Naive B cell (primary cell): ENCODE data around the gene HEMK1. TPM values are rescaled to one million over a fixed set of nuclear protein-coding genes. Genes with fewer than 3 reads are reported as not detected.

ENCODE experiments used
- ATAC-seq, 2 donors: fragments of 150-1000 bp; cut with Tn5 transposase; 2 replicates each; pipeline ENCODE4 v1.10.0; 2021; ENCODE audit warnings: low read depth in 2 of 2, mild to moderate bottlenecking in 2 of 2, moderate library complexity in 2 of 2
- DNase-seq: peaks from one replicate; pipeline ENCODE4 v3.0.0; 2022
- H3K27ac Mint-ChIP-seq, 6 donors: one replicate each; pipeline ENCODE4 v1.8.0; 2020 to 2022; ENCODE audit warnings: mild to moderate bottlenecking in 6 of 6, mixed read lengths in 6 of 6, moderate library complexity in 5 of 6, inconsistent platforms in 2 of 6
- H3K27me3 Mint-ChIP-seq, 3 donors: one replicate each; pipeline ENCODE4 v1.8.0; 2021 to 2022; ENCODE audit warnings: mixed read lengths in 3 of 3, mild to moderate bottlenecking in 1 of 3
- H3K36me3 Mint-ChIP-seq, 2 donors: one replicate each; pipeline ENCODE4 v1.8.0; 2020 to 2022; ENCODE audit warnings: mixed read lengths in 2 of 2, inconsistent platforms in 1 of 2, mild to moderate bottlenecking in 1 of 2
- H3K4me1 Mint-ChIP-seq, 3 donors: one replicate each; pipeline ENCODE4 v1.8.0; 2020 to 2022; ENCODE audit warnings: mixed read lengths in 3 of 3, inconsistent platforms in 1 of 3, mild to moderate bottlenecking in 1 of 3, moderate library complexity in 1 of 3
- H3K4me3 Mint-ChIP-seq, 8 donors: one replicate each; pipeline ENCODE4 v1.8.0; 2020 to 2022; ENCODE audit warnings: mild to moderate bottlenecking in 8 of 8, mixed read lengths in 8 of 8, moderate library complexity in 8 of 8, inconsistent platforms in 2 of 8
- H3K9me3 Mint-ChIP-seq, 7 donors: one replicate each; pipeline ENCODE4 v1.8.0; 2020 to 2022; ENCODE audit warnings: mixed read lengths in 7 of 7, mild to moderate bottlenecking in 5 of 7, inconsistent platforms in 2 of 7, moderate library complexity in 1 of 7
- polyA plus RNA-seq, 6 donors: library from polyadenylated mRNA; unstranded; fragments of 300-500 nt; fragmentation: Illumina TruSeq; gene quantifications; one replicate each; pipeline ENCODE4 v1.2.3, GENCODE V29; 2021; ENCODE audit warnings: low read depth in 6 of 6

Gene HEMK1
- polyA plus RNA-seq, 6 donors from 2014 or later: 18.2 to 44.6 (median 32.8) TPM

DNA sequence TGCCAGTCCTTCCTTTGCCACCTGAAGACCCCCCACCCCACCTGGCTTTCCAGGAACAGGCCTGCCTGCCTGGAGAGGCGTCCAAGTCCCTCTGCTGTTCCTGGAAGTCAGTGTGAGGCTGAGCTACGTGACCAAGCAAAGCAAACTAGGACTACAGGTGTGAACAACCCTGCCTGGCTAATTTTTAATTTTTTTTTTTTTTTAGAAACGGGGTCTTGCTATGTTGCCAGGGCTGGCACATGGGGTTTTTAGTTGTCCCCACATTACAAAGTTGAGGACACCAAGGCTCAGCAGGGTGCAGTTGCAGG lies 17.4 kb downstream of the HEMK1 start:
- DNase-seq (no peak), ATAC-seq (no peak)
- H3K4me3 Mint-ChIP-seq: no peak overlapping the region
- peaks cover 6 to 26% (median 18%) of the 10 kb centered on the region in 3 donors for H3K4me1 Mint-ChIP-seq
- H3K27me3 Mint-ChIP-seq: no peaks in the 10 kb centered on the region
- peak overlapping the region in 1 of 6 donors; percentile 28 for H3K27ac Mint-ChIP-seq
- H3K9me3 Mint-ChIP-seq: no peaks in the 10 kb centered on the region
- no peaks in the 10 kb centered on the region for H3K36me3 Mint-ChIP-seq

DNA sequence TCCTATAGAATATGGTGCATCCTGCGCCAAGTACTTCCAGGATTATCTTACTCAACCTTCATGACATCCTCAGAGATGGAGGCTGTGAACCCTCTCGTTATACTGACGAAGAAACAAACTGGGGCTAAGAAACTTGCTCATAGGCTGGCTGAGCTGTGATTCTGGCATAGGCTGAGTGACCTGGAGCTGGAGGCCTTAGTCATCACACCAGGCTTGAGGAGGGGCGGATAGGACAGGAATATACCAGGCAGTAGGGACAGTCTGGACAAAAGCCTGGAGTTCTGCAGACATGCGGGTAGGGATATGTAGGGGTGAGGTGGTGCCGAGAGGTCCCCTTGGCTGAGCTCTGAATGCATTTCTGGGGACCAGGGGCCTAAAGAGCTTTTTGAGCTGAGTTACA lies 18.1 kb downstream of the HEMK1 start:
- Mint-ChIP-seq H3K27me3 (no peaks in the 10 kb centered on the region), H3K36me3 (no peaks in the 10 kb centered on the region), H3K4me1 (peaks cover 9 to 31% (median 21%) of the 10 kb centered on the region in 3 donors), H3K27ac (peak overlapping the region in 4 of 6 donors; percentile 37 to 85 (median 68)), H3K9me3 (no peaks in the 10 kb centered on the region), H3K4me3 (peak overlapping the region in 2 of 8 donors; percentile 43 to 63)
- no peak for ATAC-seq
- DNase-seq: no peak

DNA sequence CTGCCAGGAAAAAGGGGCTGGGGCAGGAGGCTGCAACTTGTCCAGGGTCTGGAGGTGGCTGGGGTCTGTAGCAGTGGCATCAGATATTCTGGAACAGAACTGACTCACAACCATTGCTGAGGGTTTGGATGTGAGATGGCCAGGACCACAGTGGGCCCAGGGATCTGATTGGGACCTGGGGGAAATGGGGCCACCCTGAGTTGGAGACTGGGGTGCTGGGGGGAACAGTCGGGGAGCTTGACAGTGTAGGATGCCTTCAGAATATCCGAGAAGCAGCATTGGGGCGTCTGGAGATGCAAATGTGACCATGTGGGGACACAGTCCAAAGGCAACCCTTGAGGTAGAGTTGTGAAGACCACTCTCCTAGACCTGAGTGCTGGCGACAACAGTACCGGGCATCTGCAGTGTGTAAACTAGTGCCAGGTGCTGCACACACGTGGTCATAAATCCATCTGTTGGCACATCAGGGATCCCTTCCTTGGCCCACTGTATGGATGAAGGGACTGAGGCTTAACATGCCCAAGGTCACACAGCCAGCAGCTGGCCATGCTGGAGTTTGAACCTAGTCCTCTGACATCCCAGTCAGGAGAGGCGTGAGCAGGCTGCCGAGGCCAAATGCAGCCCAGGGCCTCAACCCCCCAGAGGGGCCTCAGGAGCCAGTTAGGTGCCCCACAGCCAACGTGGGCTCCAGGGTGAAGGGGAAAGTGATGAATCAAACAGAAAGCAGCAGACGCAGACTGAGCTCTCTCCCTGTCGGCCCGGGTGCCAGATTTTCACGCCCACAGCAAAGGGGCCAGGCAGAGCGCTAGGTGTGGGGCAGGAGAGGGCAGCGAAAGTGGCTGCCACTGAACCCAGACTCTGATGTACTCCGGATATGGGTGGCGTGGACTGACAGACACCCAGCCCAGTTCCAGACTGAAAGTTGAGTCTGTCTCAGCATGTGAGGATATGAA lies 18.8 kb downstream of the HEMK1 start:
- Mint-ChIP-seq H3K36me3 (no peaks in the 10 kb centered on the region), H3K4me1 (peaks cover 13 to 37% (median 28%) of the 10 kb centered on the region in 3 donors), H3K27ac (peak overlapping the region in 4 of 6 donors; percentile 52 to 75 (median 58)), H3K4me3 (peak overlapping the region in 1 of 8 donors; percentile 43), H3K27me3 (no peaks in the 10 kb centered on the region), H3K9me3 (no peaks in the 10 kb centered on the region)
- ATAC-seq (no peak), DNase-seq (no peak)

DNA sequence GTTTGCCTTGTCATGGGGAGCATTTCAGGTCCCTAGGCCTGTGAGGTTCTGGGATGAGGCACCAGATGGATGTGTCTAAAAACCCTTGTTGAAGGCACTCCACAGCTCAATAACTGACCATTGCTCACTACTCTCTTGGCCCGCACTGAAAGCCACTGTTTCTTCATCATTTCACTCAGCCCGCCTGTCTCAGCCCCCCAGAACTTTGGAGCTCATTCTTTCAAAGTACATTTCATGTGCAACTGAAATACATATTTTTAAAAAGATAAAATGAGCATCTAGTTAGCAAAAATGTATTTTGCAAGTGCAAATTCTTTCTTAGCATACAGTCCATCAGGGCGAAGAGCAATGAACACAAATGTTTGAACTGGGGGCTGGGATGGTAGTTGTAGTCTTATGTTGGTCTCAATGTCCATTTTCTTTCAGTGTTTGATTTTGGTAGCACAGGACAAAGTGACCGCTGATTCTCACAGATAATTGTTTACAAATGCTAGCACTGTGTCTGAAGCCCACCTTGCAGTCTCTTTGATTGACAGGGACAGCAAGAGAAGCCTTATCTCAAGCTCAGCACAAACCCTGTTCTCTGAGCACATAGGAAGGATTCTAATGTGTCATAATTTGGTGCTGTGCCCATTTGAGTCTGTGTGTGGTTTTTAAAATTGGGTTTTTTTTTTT lies 19.6 kb downstream of the HEMK1 start:
- H3K9me3 Mint-ChIP-seq: no peaks in the 10 kb centered on the region
- no peaks in the 10 kb centered on the region for H3K27me3 Mint-ChIP-seq
- no peaks in the 10 kb centered on the region for H3K36me3 Mint-ChIP-seq
- no peak overlapping the region for H3K4me3 Mint-ChIP-seq
- H3K4me1 Mint-ChIP-seq: peaks cover 13 to 37% (median 29%) of the 10 kb centered on the region in 3 donors
- ATAC-seq (no peak), DNase-seq (no peak)
- peak overlapping the region in 2 of 6 donors; percentile 75 to 81 for H3K27ac Mint-ChIP-seq

DNA sequence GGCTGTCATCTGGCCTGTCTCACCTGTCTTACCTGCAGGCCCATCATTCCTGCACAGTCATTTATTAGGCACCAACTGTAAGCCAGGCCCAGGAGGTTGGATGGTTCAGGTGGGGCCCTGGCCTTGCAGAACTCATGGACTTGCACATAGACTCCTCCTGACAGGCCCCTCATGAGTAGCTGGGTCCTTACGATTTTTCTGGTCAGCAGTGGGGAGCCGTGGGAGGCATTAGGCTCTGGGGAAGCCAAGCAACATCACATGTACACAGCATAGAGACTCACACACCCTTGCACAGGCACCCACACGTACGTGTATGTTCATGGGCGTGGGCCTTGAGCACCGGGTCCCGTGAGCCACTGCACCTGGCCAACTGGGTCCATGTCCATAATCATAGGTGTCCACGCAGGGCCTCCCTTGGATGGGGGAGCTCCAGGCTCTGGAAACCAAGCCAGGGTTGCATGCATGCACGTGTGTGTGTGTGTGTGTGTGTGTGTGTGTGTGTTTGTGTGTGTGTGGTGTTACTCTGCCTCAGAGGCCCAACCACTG lies 21.9 kb downstream of the HEMK1 start:
- peak overlapping the region in 7 of 8 donors; percentile 71 to 90 (median 81) for H3K4me3 Mint-ChIP-seq
- H3K36me3 Mint-ChIP-seq: no peaks in the 10 kb centered on the region
- H3K4me1 Mint-ChIP-seq: peaks cover 13 to 37% (median 29%) of the 10 kb centered on the region in 3 donors
- DNase-seq: no peak
- ATAC-seq: no peak
- H3K27ac Mint-ChIP-seq: peak overlapping the region in 5 of 6 donors; percentile 84 to 97 (median 93)
- H3K9me3 Mint-ChIP-seq: no peaks in the 10 kb centered on the region
- H3K27me3 Mint-ChIP-seq: no peaks in the 10 kb centered on the region

DNA sequence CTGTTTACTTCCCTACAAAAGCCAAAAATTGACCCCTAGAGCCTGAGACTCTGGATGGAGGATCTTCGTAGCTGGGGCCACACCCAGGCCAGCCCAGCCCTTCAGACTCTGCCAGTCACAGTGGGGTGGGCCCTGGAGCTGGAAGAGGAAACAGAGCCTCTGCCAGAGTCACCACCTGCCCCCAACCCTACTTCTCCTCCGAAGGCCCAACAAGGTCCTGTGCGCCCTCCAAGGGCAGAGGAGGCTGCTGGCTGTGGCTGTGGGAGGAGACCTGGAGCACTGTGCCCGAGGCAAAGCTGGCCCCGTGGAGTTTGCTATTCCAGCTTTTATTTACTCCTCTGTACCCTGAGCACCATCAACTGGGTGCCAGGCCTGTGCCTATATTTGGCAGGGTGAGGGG lies 23.2 kb downstream of the HEMK1 start:
- Mint-ChIP-seq H3K4me3 (peak overlapping the region in 3 of 8 donors; percentile 15 to 35 (median 34)), H3K27me3 (no peaks in the 10 kb centered on the region), H3K36me3 (no peaks in the 10 kb centered on the region), H3K4me1 (peaks cover 13 to 34% (median 24%) of the 10 kb centered on the region in 3 donors), H3K9me3 (no peaks in the 10 kb centered on the region), H3K27ac (peak overlapping the region in 4 of 6 donors; percentile 39 to 89 (median 64))
- no peak for ATAC-seq
- DNase-seq: no peak

DNA sequence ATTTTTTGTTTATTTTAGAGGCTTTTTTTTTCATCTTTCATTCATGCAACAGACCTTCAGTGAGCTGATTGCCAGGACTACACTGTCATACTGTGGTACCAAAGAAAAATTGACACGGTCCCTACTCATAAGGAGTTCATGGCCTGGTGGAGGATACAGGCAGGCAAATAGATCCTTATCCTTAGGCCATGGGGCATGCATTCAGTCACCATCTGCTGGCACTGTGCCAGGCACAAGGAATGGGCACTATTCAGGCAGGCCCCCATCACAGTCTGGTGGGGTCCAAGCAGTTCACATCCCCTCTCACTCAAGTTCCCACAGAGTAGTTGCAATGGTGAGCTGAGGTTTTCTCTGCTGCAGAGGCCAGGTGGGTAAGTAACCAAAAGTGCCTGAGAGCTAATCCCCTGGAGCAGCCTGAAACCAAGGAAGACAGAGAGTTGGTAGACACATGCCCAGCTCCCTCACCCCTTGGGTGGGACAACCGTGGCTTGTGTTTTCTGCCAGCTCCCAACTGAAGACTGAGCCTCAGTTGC lies 25.0 kb downstream of the HEMK1 start:
- Mint-ChIP-seq H3K9me3 (no peaks in the 10 kb centered on the region), H3K27ac (peak overlapping the region in 1 of 6 donors; percentile 12), H3K36me3 (no peaks in the 10 kb centered on the region), H3K4me3 (no peak overlapping the region), H3K27me3 (no peaks in the 10 kb centered on the region), H3K4me1 (peaks cover 13 to 30% (median 24%) of the 10 kb centered on the region in 3 donors)
- ATAC-seq (no peak), DNase-seq (no peak)

DNA sequence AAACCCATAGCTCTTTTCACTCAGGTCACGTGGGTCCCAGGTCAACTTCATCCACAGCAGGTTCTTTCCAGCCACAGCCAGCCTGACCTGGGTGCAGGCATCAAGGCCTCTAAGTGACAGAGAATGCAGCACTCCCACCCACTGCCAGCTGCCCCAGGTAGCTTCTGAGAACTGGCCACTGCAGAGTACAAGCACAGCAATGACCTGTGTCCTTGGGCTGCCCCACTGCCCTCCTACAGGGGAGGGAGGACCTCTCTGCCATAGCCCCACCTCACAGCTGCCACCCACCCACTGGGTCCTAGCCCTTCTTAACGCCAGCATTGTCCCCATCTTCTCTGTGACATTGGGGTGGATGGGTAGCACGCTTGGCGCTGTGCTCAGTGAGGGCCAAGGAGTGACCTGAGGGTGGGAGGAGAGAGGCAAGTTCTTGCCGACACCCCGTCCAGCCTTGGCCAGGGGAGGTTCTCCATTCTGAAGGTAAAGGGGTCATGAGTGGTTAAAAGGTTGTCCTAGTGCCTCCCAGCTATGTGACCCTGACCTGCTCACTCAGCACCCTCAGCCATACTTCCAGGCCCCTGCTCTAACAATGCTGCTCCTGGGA lies 29.9 kb downstream of the HEMK1 start:
- H3K4me1 Mint-ChIP-seq: peaks cover 18 to 37% (median 35%) of the 10 kb centered on the region in 3 donors
- H3K4me3 Mint-ChIP-seq: peak overlapping the region in 1 of 8 donors; percentile 55
- DNase-seq (no peak), ATAC-seq (no peak)
- H3K27ac Mint-ChIP-seq: no peak overlapping the region
- no peaks in the 10 kb centered on the region for H3K27me3 Mint-ChIP-seq
- no peaks in the 10 kb centered on the region for H3K9me3 Mint-ChIP-seq
- H3K36me3 Mint-ChIP-seq: no peaks in the 10 kb centered on the region

DNA sequence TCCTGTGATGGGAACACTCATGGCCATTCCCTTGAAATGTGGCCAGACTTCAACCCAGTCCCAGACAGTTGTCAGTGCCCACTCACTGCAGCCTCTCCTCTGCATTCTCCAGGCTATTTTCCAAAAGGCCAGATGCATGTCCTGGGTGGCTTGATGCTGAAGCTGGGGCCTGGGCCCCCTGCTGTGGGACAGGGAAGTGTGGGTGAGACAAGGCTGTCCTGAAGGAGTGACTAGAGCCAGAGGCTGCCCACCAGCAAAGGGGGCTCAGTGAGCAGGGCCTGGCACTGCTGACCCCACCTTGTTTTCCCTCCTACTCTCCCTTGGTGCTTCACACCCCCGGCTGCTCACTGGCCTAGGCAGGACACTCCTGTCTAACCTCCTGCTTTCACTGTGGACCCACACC lies 30.4 kb downstream of the HEMK1 start:
- no peaks in the 10 kb centered on the region for H3K27me3 Mint-ChIP-seq
- H3K36me3 Mint-ChIP-seq: no peaks in the 10 kb centered on the region
- no peak overlapping the region for H3K27ac Mint-ChIP-seq
- DNase-seq: no peak
- H3K4me1 Mint-ChIP-seq: peaks cover 21 to 40% (median 40%) of the 10 kb centered on the region in 3 donors
- ATAC-seq: no peak
- peak overlapping the region in 1 of 8 donors; percentile 55 for H3K4me3 Mint-ChIP-seq
- H3K9me3 Mint-ChIP-seq: no peaks in the 10 kb centered on the region

DNA sequence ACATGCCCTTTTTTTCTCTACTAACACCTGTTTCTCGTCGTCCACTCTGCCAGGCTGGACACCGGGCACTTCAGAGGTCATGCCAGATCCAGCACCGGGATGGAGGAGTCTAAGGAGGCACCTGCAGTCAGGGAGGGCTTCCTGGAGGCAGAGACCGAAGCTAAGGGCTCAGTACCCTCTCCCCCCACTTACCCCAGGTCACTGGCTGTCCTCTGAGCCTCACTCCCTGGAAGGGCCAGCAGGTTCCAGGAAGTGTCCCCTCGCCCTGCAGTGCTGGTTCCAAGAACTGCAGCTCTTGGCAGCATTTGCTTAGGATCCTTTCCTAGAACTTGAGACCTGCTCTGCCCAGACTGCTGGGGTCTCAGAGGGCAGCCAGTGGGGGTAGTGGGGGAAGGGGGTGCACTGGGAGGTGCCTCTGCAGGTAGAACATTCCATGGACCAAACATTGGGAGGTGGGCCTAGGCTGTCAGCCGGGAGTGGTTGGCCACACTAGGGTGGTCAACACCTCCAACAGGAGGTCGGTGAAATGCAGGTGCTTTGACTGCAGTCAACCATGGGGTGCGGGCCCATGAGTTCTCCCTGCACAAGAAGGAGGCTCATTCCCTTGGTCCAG lies 30.9 kb downstream of the HEMK1 start:
- H3K27me3 Mint-ChIP-seq: no peaks in the 10 kb centered on the region
- peak overlapping the region in 1 of 6 donors; percentile 22 for H3K27ac Mint-ChIP-seq
- peaks cover 27 to 46% (median 45%) of the 10 kb centered on the region in 3 donors for H3K4me1 Mint-ChIP-seq
- H3K36me3 Mint-ChIP-seq: no peaks in the 10 kb centered on the region
- H3K9me3 Mint-ChIP-seq: no peaks in the 10 kb centered on the region
- peak overlapping the region in 2 of 8 donors; percentile 35 to 57 for H3K4me3 Mint-ChIP-seq
- ATAC-seq: no peak
- DNase-seq: no peak

DNA sequence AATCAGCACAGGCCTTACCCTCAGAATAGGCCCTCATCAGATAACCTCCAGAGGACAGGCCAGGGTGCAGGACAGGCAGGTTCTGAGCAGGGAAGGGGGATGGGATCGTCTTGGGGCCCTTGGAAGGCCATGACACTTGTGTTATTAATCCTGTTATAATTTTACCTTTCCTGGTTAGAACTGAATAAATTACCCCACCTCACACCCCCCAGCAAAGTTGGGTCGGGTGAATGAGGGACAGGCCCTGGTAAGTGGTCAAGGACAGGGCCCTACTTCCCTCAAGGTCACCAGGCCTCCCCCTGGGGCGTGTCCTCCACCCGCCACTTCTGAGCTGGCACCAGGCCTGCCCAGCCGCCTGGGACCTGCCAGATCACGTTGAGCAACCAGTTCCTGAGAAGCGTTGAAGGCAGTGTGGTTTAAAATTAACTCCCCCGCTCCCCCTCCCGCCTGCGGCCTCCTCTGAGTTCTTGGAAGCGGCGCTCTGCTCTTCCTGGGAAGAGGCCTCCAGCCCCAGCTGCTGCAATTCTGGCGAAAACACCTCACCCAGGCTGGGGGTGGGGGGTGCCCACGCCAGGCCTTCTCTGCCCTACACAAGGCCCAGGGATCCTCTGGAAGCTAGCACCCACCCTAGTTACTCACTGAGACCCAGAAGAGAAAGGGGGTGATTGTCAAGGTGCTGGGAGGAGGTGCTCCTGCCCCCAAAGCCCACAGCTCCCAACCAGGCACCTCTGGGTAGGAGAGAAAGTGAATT lies 31.7 kb downstream of the HEMK1 start:
- peak; percentile 37 to 43 for ATAC-seq
- Mint-ChIP-seq H3K4me3 (peak overlapping the region in 4 of 8 donors; percentile 20 to 57 (median 30)), H3K27ac (peak overlapping the region in 4 of 6 donors; percentile 19 to 74 (median 24)), H3K4me1 (peaks cover 34 to 53% (median 52%) of the 10 kb centered on the region in 3 donors), H3K27me3 (no peaks in the 10 kb centered on the region), H3K36me3 (no peaks in the 10 kb centered on the region), H3K9me3 (no peaks in the 10 kb centered on the region)
- DNase-seq: no peak

DNA sequence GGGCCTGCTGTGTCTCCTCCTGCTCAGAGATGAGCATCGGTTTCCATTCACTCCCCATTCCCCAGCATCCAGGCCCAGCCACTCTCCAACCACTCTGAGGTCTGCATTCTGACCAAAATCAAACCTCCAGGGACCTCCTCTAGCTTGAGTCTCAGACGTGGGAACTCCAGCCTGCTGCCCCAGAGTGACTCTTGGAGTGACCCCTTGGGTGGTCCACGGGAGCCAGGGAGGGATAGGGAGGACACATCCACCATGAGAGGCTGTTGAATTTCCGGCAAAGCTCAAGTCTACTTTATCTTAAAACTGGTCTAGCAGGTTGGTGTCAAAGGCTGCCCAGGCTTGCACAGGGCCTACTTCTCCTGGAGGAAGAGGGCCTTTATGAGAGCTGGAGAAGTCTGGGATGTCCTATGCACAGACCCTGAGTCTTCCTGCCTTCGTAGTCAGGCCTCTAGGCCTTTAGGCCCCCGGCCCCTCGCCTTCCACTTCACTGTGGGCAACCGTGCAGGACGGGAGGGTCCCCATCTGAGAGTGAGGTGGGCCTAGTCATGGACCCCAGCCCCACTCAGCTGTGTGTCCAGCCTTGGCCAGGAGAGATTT lies 33.4 kb downstream of the HEMK1 start:
- ATAC-seq (no peak), DNase-seq (no peak)
- peaks cover 36 to 57% (median 56%) of the 10 kb centered on the region in 3 donors for H3K4me1 Mint-ChIP-seq
- no peaks in the 10 kb centered on the region for H3K36me3 Mint-ChIP-seq
- no peaks in the 10 kb centered on the region for H3K9me3 Mint-ChIP-seq
- no peak overlapping the region for H3K4me3 Mint-ChIP-seq
- H3K27ac Mint-ChIP-seq: peak overlapping the region in 3 of 6 donors; percentile 60 to 80 (median 67)
- no peaks in the 10 kb centered on the region for H3K27me3 Mint-ChIP-seq
